GM19324 (cell line): ENCODE results near the gene ARSD.
"Not testable (repeated sequence)": the region's sequence is repeated elsewhere in the genome, so short reads cannot be mapped to it uniquely, and the experiment has no call there.

Experiments used
- ATAC-seq: cut with Tn5 transposase; IDR thresholded peaks from one replicate; pipeline ENCODE4 v1.9.1; 2021; ENCODE audit warnings: mild to moderate bottlenecking, moderate library complexity; ENCODE audit not compliant: unreplicated experiment, low FRiP score

ARSD gene

GRCh38 chrX:2933125-2933900 is 4.2 kb upstream of the ARSD start:
- no peak for ATAC-seq

- ATAC-seq, result no peak
Measured at GRCh38 chrX:2931612-2932011, 2.5 kb upstream of the ARSD start.

- ATAC-seq, result no peak
Measured at GRCh38 chrX:2931155-2931554, 2.0 kb upstream of the ARSD start.

- ATAC-seq, result no peak
Measured at GRCh38 chrX:2928191-2928582, 952 bp downstream of the ARSD start.

- ATAC-seq, result no peak
Measured at GRCh38 chrX:2926664-2927275, 2.4 kb downstream of the ARSD start.

- ATAC-seq, result not testable (repeated sequence)
Measured at GRCh38 chrX:2926255-2926654, 2.9 kb downstream of the ARSD start.

DNA sequence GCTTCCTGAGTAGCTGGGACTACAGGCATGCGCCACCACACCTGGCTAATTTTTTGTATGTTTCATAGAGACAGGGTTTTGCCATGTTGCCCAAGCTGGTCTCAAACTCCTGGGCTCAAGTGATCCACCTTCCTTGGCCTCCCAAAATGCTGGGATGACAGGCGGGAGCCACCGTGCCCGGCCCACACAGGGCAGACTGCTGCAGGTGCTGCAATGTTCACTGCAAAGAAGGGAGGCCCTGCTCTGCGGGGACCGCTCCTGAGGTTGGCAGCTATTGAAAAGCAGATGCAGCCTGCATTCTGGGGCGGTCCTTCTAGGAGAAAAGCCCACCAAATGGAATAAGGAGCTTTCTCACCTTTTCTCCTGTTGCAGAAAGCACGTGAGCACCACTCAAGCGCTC is 5.0 kb downstream of the ARSD start:
- ATAC-seq, result no peak

DNA sequence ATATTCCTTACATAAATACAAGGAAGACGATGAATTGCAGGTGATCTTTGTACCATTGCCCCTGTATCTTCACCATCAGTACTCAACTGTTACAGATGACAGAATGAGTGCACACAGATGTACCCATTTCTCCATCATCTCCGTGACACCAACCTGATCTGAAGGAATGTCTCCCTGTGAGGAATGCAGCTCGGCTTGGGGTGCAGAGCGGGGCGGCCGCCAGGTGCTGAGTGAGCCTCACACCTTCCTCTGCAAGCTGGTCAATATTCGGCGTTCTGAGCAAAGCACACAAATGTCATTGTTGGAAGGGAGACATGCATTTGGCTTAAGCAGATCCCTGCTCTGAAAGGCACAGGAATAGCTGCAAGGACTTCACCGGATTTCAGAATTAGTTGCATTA is 7.4 kb downstream of the ARSD start:
- ATAC-seq, result no peak

- ATAC-seq, result no peak
Measured at GRCh38 chrX:2921193-2921592, 7.9 kb downstream of the ARSD start.

- no peak for ATAC-seq
Measured at GRCh38 chrX:2917767-2918166, 11.4 kb downstream of the ARSD start.

DNA sequence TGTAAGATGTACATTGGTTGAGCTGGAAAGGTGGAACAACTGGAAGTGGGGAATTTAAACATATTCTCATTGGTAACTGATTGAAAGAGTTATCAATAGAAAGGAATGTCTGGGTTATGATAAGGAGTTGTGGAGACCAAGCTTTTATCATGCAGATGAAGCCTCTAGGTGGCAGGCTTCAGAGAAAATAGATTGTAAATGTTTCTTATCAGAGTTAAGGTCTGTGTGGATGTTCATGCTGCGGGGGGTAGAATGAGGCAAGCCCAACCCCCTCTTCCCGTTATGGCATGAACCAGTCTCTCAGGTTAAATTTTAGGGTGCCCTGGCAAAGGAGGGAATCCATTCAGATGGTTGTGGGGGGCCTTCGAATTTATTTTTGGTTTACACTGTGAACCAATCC is 16.0 kb downstream of the ARSD start:
- no peak for ATAC-seq

- no peak for ATAC-seq
Measured at GRCh38 chrX:2910109-2910508, 19.0 kb downstream of the ARSD start.

- ATAC-seq, result no peak
Measured at GRCh38 chrX:2908125-2908685, 20.9 kb downstream of the ARSD start.

GRCh38 chrX:2907295-2907694 is 21.8 kb downstream of the ARSD start:
- ATAC-seq, result no peak

DNA sequence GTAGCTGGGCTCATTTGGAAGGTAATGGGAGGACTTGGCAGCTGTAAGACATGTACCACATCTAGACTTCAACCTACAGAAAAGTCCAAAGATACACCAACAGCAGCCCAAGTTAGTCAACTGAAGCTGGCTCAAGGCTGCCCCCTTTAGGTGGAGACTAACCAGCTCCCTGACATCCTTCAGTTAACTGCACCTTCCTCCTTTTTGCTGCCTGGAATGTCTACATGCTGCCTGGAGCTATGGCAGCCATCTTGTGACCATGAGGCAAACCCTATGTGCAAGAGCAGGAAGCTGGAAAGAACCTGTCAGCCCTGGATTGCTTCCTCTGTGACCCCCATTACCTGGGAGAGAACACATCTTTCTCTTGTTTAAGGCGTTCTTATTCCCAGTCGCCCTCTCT is 25.8 kb downstream of the ARSD start:
- ATAC-seq, result no peak

- no peak for ATAC-seq
Measured at GRCh38 chrX:2902841-2903240, 26.3 kb downstream of the ARSD start.

- no peak for ATAC-seq
Measured at GRCh38 chrX:2901367-2902036, 27.6 kb downstream of the ARSD start.

GRCh38 chrX:2898846-2899512 is 30.2 kb downstream of the ARSD start:
- ATAC-seq, result no peak

GRCh38 chrX:2897690-2898623 is 31.2 kb downstream of the ARSD start:
- ATAC-seq, result not testable (repeated sequence)

DNA sequence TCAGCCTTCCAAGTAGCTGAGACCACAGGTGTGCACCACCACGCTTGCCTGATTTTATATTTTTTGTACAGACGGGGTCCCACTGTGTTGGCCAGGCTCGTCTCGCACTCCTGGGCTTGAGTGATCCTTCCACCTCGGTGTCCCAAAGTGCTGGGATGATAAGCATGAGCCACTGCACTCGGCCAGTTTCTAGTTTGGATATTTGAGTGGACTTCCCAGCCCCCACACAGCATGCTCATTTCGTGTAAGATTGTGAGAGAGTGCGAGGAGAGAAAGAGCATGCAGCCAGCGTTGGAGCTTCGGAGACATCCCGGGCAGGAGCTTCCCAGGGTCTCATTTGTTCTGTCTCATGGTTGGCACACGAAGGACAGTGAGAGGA is 31.8 kb downstream of the ARSD start:
- no peak for ATAC-seq
